ENCODE results near the gene EFS. TPM values are rescaled to one million over a fixed set of nuclear protein-coding genes. Genes with fewer than 3 reads are reported as not detected.
"Not testable (repeated sequence)": the region's sequence is repeated elsewhere in the genome, so short reads cannot be mapped to it uniquely, and the experiment has no call there.

Gene EFS
- total and polyA plus RNA-seq, 8 donors, result 15.8 to 64.1 (median 46.9) TPM

DNA sequence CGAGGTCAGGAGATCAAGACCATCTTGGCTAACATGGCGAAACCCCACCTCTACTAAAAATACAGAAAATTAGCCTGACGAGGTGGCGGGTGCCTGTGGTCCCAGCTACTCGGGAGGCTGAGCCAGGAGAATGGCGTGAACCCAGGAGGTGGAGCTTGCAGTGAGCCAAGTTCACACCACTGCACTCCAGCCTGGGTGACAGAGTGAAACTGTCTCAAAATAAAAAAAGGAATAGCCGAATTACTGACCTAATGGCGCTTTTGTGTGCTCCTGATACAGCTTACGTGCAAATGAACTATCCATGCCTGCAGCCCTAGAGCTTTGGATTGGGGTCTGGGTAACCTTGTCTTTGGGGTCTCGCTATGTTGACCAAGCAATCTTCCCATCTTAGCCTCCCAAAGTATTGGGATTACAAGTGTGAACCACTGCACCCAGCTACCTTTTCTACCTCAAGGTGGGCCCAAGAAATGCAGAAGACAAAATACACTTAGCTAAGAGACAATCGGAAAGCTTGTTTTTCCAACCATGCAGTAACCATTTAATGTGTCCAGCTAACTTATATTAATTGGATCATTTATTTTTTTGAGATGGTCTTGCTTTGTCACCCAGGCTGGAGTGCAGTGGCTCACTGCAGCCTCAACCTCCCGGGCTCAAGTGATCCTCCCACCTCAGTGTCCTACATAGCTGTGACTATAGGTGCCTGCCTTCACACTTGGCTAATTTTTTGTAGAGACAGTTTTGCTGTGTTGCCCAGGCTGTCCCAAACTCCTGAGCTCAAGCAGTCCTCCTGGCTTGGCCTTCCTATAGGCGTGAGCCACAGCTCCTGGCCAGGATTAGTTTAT, 38.3 kb downstream of the EFS start:
- intact Hi-C loops (cut with DNase I), result loop anchor here in 1 of 2 donors (10.0 kb wide), 1 partner anchor 48 kb away; the partner anchor contains the start of genes CMTM5 and IL25
- no peak overlapping the region for H3K27ac ChIP-seq
- peaks cover 0 to 39% of the 10 kb centered on the region in 2 donors for H3K36me3 ChIP-seq
- H3K27me3 ChIP-seq, result no peaks in the 10 kb centered on the region
- ATAC-seq, result no peak
- no peaks in the 10 kb centered on the region for H3K9me3 ChIP-seq
- no peak for DNase-seq
- H3K4me1 ChIP-seq, result peaks cover 8 to 15% of the 10 kb centered on the region in 2 donors
- H3K4me3 ChIP-seq, result no peak overlapping the region
- TF ChIP-seq, protein P1, sequence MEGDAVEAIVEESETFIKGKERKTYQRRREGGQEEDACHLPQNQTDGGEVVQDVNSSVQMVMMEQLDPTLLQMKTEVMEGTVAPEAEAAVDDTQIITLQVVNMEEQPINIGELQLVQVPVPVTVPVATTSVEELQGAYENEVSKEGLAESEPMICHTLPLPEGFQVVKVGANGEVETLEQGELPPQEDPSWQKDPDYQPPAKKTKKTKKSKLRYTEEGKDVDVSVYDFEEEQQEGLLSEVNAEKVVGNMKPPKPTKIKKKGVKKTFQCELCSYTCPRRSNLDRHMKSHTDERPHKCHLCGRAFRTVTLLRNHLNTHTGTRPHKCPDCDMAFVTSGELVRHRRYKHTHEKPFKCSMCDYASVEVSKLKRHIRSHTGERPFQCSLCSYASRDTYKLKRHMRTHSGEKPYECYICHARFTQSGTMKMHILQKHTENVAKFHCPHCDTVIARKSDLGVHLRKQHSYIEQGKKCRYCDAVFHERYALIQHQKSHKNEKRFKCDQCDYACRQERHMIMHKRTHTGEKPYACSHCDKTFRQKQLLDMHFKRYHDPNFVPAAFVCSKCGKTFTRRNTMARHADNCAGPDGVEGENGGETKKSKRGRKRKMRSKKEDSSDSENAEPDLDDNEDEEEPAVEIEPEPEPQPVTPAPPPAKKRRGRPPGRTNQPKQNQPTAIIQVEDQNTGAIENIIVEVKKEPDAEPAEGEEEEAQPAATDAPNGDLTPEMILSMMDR (IDR thresholded peaks at IDR 0.05), result no peak

DNA sequence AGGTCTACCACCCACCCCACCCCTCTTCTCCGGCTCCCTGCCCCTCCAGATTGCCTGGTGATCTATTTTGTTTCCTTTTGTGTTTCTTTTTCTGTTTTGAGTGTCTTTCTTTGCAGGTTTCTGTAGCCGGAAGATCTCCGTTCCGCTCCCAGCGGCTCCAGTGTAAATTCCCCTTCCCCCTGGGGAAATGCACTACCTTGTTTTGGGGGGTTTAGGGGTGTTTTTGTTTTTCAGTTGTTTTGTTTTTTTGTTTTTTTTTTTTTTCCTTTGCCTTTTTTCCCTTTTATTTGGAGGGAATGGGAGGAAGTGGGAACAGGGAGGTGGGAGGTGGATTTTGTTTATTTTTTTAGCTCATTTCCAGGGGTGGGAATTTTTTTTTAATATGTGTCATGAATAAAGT, 39.2 kb downstream of the EFS start:
- intact Hi-C loops (cut with DNase I), result loop anchor here in 1 of 2 donors (10.0 kb wide), 1 partner anchor 49 kb away; the partner anchor contains the start of genes CMTM5 and IL25
- H3K36me3 ChIP-seq, result peaks cover 0 to 39% of the 10 kb centered on the region in 2 donors
- ATAC-seq, result not testable (repeated sequence)

DNA sequence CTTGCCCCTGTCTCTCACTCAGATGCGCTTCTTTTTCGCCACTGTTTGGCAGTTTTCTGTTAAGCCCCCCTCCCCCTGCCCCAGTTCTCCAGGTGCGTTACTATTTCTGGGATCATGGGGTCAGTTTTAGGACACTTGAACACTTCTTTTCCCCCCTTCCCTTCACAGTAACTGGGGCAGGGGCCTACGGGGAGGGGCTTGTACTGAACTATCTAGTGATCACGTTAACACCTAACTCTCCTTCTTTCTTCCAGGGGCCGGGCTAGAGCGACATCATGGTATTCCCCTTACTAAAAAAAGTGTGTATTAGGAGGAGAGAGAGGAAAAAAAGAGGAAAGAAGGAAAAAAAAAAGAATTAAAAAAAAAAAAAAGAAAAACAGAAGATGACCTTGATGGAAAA, 40.0 kb downstream of the EFS start:
- H3K36me3 ChIP-seq, result peaks cover 0 to 39% of the 10 kb centered on the region in 2 donors
- intact Hi-C loops (cut with DNase I), result loop anchor here in 1 of 2 donors (10.0 kb wide), 1 partner anchor 50 kb away; the partner anchor contains the start of genes CMTM5 and IL25
- peaks cover 13 to 22% of the 10 kb centered on the region in 2 donors for H3K4me1 ChIP-seq
- no peak overlapping the region for H3K27ac ChIP-seq
- TF ChIP-seq, protein P1 (IDR thresholded peaks at IDR 0.05), result no peak
- H3K9me3 ChIP-seq, result no peaks in the 10 kb centered on the region
- no peak overlapping the region for H3K4me3 ChIP-seq
- DNase-seq (no peak), ATAC-seq (no peak)
- no peaks in the 10 kb centered on the region for H3K27me3 ChIP-seq

More for the DNA sequence above, 39.2 kb downstream of the EFS start:
- not testable (repeated sequence) for H3K27me3 ChIP-seq, H3K27ac ChIP-seq, H3K9me3 ChIP-seq, H3K4me3 ChIP-seq, DNase-seq
- H3K4me1 ChIP-seq, result peaks cover 8 to 15% of the 10 kb centered on the region in 2 donors

DNA sequence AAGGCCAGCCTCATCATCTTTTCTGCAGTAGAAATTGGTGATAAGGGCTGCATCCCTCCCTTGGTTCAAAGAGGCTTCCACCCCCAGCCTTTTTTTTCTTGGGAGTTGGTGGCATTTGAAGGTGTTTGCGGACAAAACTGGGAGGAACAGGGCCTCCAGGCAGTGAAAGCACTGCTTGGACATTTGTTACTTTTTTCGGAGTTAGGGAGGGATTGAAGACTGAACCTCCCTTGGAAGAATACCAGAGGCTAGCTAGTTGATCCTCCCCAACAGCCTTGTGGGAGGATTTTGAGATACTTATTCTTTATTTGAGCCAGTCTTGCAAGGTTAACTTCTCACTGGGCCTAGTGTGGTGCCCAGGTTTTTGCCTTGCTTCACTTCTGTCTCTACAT, 40.5 kb downstream of the EFS start:
- TF ChIP-seq, protein P1 (IDR thresholded peaks at IDR 0.05), result no peak
- no peak for ATAC-seq
- H3K27ac ChIP-seq, result no peak overlapping the region
- H3K4me3 ChIP-seq, result no peak overlapping the region
- H3K9me3 ChIP-seq, result no peaks in the 10 kb centered on the region
- intact Hi-C loops (cut with DNase I), result loop anchor here in 1 of 2 donors (10.0 kb wide), 1 partner anchor 50 kb away; the partner anchor contains the start of genes CMTM5 and IL25
- peaks cover 0 to 39% of the 10 kb centered on the region in 2 donors for H3K36me3 ChIP-seq
- H3K4me1 ChIP-seq, result peaks cover 13 to 23% of the 10 kb centered on the region in 2 donors
- H3K27me3 ChIP-seq, result no peaks in the 10 kb centered on the region
- DNase-seq, result no peak

DNA sequence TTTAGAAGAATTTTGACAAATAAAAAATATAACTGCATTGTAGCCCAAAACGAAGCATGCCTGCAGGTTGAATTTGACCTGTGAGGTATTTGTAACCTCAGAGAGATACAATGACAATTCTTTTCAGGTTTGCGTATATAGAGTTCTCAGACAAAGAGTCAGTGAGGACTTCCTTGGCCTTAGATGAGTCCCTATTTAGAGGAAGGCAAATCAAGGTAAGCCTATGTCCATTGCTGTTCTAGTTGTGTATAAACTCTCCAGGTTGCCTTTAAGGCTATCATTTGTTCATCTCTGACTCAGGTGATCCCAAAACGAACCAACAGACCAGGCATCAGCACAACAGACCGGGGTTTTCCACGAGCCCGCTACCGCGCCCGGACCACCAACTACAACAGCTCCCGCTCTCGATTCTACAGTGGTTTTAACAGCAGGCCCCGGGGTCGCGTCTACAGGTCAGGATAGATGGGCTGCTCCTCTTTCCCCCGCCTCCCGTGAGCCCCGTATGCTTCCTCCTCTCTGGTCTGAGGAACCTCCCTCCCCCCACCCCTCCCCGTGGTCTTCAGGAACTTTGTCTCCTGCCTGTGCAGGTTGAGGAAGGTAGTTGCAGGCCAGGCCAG, 41.0 kb downstream of the EFS start:
- intact Hi-C loops (cut with DNase I), result loop anchor here in 1 of 2 donors (10.0 kb wide), 1 partner anchor 51 kb away; the partner anchor contains the start of genes CMTM5 and IL25
- no peaks in the 10 kb centered on the region for H3K27me3 ChIP-seq

More for the DNA sequence above, 41.0 kb downstream of the EFS start:
- Histone ChIP-seq H3K36me3 (peaks cover 0 to 39% of the 10 kb centered on the region in 2 donors), H3K9me3 (no peaks in the 10 kb centered on the region), H3K4me3 (no peak overlapping the region), H3K4me1 (peaks cover 13 to 23% of the 10 kb centered on the region in 2 donors), H3K27ac (no peak overlapping the region)
- ATAC-seq (no peak), DNase-seq (no peak)
- TF ChIP-seq, protein P1 (IDR thresholded peaks at IDR 0.05), result no peak
